GM19035 (cell line): Measurements from ENCODE around the gene PHF11.

Experiments used
- ATAC-seq: cut with Tn5 transposase; IDR thresholded peaks from one replicate; pipeline ENCODE4 v1.9.1; 2021; ENCODE audit not compliant: unreplicated experiment

The PHF11 gene

DNA sequence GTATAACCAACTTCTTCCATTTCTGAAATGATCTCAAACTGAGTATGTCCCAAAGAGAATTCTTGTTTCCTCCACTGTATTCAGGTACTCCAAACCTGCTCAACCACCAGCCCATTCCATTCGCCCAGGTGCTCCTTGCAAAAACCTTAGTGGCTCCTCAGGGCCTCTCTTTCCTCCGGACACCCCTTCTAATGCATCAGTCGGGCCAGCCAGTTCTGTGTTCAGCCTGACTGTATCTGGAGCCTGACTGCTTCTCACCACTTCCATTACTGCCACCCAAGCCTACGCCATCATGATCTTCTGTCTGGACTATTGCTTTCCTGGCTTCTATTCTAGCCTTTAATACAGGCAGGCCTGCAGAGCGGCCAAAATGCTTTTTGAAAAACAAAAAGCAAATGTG is 1.5 kb downstream of the PHF11 start:
- ATAC-seq: no peak

DNA sequence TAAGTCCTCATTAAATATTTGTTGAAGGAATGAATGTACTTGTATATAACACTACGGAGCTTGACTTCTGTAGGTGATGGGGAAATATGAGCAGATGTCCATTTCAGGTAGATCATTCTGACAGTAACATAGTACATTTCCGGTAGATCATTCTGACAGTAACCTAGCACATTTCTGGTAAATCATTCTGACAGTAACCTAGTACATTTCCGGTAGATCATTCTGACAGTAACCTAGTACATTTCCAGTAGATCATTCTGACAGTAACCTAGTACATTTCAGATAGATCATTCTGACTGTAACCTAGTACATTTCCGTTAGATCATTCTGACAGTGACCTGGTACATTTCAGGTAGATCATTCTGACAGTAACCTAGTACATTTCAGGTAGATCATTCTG is 2.5 kb downstream of the PHF11 start:
- ATAC-seq: no peak

DNA sequence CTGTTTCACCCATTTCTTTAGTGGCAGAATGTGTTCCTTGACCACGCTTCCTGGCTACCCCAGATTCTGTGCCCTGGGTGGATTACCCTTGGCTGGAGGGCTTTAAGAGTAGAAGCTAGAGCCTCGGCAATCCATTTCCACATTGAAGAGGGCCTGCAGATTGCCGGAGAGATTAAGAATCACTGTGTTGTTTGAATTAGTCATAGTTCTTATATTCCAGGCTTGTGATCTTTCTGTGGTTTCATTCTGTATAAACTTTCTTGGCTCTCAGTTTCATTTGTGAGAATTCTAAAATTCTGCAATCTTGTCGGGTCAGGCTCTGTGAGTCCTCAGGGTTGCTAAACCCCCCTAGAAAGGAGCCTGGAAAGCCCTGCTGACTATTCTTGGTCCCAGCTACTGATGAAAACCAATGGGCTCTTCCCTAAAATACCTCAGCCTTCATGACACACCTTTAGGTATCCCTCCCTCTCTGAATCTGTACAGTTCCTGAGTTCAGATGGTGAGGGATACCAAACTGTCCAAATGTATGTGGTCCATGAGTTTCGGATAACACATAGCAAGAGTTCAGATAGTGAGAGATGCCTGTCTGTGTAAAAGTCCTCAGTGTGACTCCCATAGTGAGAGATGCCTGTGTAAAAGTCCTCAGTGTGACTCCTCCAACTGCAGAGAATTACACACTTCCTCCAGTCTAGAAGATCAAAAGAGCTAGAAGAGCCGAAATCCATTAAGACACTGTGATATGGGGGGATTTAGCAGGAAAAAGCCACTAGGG is 4.3 kb downstream of the PHF11 start:
- ATAC-seq: no peak

DNA sequence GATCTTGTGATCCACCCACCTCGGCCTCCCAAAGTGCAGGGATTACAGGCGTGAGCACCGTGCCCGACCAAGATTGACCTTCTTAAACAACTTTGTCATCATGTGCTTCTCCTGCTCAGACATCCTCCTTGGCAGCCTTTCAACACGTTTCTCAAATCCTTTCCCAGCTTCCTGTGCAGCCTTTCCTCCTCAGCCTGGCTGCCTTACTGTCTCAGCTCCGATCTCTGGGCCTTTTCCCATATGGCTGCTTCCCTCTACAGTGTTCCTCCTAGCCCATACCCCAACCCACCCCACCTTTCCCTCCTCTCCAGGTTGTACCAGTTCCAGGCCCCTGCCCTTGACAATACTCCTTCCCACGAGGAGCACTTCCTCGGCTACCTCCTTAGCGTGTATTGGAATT is 7.2 kb downstream of the PHF11 start:
- ATAC-seq: no peak

DNA sequence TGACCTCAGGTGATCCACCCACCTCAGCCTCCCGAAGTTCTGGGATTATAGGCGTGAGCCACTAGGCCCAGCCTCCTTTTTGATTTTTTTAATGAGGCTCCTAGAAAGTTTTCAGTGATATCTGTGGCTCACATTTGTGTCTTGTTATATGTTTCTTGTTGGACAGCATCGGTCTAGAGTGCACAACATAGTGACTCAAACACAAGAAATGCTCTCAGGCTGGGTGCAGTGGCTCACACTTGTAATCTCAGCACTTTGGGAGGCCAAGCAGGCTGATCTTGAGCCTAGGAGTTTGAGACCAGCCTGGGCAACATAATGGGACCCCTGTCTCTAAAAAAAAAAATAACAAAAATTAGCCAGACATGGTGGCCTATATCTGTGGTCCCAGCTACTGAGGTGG is 8.2 kb downstream of the PHF11 start:
- ATAC-seq: no peak

DNA sequence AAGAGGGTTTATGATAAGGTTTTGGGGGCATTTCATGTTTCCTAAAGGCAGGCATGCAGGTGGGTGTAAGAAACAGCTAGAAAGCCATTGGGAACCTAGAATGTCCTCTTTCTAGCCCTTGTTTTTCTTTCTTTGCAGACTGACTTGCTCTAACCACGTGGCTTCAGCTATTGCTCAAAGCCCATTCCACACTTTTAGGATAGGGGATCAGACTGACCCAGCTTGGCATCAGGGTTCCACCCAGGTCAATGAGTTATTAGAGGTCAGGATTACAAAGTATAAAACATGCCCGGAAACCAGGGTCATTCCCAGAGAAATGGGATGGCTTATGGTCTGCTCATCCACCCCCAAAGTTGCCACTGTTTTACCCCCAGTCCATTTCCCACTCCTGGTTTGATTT is 16.8 kb downstream of the PHF11 start:
- no peak for ATAC-seq

DNA sequence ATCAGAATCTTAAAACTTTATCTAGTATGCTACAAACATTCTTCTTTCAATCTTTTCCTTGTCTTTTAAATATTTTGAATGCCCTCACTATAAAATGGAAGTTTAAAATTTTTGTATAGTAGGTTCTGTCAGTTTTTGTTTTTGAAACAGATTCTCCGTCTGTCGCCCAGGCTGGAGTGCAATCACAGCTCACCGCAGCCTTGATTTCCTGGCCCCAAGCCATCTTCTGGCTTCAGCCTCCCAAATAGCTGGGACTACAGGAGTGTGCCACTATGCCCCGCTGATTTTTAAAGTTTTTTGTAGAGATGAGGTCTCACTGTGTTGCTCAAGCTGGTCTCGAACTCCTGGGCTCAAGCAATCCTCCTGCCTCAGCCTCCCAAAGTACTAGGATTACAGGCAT is 20.7 kb downstream of the PHF11 start:
- no peak for ATAC-seq

DNA sequence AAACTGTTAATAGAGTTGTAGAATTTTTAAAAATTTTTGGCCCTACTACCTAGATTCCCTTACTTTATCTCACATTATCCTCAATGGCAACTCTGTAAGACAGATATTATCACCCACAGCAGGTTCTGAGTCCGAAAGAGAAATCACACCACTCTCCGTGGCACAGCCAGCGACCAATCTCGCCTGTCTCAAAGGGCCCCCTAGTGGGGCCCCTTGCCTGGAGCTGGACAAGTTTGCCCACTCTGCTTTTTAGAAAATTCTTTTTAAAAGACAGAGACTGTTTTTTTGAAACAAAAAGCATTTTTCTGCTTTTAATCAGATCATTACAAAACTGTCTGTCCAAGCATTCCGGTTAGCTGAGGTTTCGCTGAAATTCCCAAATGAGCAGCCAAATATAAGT is 21.7 kb downstream of the PHF11 start:
- ATAC-seq: no peak

DNA sequence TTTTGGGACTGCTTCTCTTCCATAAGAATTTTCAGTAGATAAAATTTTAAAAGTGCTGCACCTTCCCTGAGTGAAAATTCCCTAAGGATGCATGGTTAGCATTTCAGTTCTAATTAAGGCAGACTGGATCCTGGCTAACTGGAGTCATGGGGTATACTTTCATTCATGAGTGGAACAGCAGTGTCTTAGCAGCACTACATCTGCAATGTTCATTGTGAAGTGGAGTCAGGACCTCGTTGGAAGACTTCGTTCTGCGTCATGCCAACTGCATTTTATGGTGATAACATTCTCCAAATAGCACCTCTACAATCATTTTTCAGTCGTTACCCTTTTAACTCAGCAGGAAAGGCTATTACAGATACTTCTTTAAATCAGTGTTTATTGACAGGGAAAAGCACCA is 25.5 kb downstream of the PHF11 start:
- no peak for ATAC-seq

DNA sequence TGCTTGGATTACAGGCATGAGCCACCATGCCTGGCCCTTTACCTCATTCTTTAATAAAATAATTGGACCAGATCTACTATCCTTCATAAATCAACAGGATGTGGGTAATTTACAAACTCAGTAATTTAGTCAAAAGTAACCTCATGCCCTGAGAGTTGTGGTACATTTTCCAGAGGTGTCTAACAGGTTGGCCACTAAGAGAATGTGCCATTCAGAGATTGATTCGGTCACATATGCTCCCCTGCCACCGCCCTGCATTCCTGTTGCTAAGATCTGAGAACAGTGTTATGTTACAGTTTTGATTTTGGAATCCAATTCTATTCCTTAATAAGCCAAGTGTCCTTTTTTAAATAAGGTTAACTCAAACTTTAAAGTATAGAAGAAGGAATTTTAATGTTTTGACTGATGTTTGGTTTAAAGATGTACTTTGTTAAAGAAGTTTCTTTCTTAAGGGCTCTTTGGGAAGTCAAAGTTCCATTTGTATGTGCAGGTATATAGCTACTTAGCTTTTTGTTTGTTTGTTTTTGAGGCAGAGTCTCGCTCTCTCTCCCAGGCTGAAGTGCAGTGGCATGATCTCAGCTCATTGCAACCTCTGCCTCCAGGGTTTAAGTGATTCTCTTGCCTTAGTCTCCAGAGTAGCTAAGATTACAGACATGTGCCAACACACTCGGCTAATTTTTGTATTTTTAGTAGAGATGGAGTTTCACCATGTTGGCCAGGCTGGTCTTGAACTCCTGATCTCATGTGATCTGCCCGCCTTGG is 29.2 kb downstream of the PHF11 start:
- no peak for ATAC-seq

DNA sequence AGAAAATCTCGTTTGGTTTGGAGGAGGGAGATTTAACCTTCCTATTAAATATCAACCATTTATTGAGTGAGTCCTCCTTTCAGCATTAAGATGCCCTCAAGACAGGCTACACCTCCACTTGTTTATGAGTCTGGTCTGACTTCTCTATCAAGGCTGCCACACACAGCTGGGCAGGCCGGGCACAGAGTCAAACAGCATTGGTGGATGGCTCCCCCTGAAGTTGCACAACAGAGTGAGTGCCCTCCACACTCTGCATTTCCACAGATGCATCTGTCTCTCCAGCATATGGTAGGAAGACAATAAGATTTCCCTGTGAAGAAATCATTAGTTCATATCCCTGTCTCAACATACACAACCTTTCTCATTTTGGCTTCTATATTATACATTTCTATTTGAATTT is 31.4 kb downstream of the PHF11 start:
- ATAC-seq: no peak

DNA sequence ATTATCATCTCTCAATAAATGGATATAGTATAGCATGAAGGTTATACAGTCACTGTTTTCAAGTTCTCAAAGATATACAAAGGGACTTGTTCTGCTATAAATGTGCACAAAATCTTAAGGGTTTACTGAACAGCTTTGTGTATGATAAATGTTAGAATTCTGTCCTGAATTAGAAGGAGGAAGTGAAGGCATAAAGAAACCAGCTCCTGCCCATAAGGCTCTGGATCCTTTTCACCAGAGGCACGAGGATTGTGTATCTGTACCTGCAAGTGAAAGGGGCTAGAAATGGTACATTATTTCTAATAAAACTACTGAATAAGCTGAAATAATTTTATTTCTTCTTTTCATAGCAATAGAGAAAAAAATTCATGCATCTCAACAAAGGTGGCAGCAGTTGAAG is 32.4 kb downstream of the PHF11 start:
- ATAC-seq: no peak

DNA sequence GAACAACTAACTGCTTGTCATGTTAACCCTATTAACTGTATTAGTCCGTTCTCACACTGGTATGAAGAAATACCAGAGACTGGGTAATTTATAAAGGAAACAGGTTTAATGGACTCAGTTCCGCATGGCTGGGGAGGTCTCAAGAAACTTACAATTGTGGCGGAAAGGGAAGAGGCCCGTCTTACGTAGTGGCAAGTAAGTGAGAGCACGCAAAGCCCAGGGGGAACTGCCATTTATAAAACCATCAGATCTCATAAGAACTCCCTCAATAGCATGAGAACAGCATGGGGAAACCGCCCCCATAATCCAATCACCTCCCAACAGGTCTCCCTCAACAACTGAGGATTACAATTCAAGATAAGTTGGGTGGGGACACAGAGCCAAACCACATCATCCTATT is 34.7 kb downstream of the PHF11 start:
- ATAC-seq: peak; percentile 62

DNA sequence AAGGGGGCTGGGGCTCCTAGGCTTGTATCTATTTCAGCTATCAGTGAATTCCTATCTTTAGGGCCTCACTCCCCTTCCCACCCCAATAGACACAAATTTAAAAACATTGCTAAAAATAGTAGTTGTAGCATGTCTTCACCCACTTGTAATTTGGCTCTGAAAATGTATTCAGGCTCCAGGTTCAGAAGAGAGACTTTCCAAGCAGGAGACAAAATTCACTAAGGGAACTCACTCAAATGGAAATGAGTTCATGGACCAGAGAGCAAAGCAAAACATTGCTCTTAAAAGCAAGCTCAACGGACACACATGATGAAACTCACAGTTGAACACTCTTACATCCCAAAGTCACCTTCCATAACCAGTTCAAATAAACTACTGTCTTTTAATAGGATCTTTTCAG is 36.8 kb downstream of the PHF11 start:
- ATAC-seq: no peak

DNA sequence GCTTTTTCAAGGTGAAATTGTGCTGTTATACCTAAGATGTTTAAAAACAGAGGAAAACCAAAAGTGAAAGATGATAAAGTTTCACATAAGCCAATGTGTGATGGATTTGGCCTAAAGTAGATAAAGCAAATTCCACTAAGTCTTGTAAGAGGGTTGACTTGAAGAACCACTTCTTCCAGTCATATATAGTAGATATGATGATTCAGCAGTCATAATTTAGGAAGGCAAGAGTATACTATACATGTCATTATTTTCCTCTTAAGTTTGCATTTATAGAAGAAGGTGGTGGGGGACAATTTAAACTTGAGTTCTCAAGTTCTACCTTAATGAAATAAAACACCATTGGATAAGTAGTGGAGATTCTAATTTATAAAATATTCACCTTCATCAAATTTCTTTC is 37.3 kb downstream of the PHF11 start:
- no peak for ATAC-seq

DNA sequence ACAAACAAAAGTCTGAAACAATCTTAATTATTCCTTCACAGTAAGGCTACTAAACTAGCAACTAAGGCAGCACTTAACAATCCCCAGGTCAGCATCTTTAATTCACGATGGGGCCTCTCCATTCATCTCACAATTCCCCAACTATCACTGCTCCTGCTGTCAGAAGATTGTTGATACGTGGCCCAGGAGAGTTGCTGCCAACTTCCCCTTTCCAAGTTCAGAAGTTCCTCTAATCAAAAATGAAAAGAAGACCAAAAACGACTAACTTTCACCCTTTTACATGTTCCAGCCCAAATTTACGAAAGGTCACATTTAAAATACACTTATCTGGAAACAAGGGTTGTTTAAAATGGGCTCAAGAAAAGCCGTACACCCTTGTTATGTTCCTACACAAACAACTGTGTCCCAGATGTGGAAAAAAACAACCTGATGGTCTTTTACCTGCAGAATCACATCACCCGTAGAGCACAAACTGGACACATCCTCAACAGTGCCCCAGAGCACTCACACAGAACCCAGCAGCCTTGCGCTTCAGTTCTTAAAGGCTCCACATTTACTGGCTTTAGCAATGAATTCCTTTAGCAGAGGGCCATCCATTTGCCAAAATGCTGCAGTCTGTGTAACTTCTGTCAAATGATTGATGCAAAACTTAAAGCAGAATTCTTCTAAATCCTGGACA is 38.0 kb downstream of the PHF11 start:
- no peak for ATAC-seq

DNA sequence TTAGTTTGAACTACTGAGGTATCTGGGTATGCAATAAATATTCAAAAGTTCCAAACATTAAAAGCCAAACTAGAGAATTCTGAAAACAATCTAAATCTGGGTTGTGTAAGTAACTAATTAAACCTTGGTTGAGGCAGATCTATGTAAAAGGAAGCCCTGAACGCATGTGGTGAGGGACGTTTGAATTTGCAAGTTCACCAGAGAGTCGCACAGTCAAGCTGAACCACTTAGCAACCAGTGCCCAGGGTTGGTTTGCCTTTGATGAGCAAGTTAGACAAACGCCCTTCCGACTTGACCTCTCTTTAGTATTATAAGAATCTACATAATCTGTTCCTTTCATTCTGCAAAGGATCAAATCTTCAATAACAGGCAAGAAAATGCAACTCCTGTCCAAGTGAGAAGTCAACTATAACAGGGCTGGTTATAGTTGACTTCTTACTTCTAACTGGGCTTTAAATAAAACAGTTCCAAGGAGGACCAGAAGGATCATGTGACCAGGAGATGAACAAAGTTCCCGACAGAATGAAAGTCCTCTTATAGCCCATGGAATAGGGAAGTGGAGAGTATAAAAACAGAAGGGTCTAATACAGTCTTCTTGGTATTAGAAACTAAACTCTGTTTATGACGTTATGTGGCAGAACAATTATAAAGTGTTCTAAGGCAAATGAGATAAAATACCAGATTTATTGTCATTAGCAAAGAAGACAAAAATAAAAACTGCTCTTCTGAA is 40.6 kb downstream of the PHF11 start:
- ATAC-seq: no peak

DNA sequence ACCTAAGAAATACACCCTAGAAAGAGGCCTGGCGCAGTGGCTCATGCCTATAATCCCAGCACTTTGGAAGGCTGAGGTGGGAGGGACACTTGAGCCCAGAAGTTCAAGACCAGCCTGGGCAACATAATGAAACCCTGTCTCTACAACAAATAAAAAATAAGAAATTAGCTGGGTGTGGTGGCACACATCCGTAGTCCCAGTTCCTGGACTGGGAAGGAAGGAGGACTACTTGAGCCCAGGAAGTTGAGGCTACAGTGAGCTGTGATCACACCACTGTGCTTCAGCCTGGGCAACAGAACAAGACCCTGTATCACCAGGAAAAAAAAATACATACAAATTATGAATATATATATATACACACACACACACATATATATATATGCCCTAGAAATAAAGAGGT is 42.7 kb downstream of the PHF11 start:
- no peak for ATAC-seq

DNA sequence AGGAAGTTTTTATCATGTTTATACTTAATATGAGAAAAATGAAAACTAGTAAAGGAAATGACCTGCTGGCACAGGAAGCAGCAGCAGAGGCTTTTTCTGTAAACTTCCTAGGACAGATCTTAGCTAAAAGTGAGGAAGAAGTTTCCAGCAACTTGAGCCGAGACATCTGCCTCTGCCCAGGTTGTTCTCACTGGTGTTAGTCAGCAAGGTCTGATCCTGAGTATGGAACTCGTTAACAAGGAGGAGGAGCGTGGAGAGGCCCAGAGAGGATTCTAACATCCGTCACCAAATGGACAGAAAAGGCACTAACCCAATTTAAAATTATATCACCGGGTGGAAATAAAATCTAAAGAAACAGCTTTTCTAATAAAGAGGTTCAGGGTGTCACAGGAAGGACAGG is 43.6 kb downstream of the PHF11 start:
- ATAC-seq: no peak

DNA sequence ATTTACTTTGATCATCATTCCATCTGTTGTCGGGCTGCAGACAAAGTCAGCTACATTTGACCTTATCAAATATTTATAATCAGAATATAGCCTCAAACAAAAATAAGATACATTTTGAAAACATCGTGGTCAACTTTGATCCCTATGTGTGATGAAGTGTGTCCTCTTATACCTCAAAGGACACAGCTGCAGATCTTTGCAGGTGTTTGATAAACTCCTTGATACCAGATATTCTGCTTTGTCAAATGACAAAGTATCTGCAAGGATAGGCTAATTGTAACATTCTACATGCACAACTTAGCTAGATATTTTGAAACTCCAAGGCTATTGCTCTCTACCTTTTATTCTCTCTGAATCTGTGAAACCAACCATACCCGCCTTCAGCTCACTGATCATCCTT is 44.0 kb downstream of the PHF11 start:
- ATAC-seq: no peak

DNA sequence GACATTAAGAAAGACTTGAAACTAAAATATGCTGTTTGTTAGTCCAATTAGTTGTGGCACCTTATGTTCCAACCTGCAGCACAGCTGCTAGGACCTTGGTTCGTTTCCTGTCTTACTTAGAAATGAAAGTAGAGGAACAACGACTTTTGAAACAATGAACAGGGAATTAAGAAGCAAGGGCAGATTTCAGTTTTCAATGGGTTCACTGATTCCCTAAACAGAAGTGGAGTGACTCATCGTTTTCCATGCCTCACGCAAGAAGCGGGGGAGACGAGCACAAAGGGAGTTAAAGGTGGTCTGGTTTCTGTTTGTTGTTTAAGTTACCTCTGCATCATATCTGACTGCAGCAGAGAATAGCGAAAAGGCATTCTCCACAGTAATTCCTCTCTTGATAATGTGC is 44.8 kb downstream of the PHF11 start:
- ATAC-seq: no peak

DNA sequence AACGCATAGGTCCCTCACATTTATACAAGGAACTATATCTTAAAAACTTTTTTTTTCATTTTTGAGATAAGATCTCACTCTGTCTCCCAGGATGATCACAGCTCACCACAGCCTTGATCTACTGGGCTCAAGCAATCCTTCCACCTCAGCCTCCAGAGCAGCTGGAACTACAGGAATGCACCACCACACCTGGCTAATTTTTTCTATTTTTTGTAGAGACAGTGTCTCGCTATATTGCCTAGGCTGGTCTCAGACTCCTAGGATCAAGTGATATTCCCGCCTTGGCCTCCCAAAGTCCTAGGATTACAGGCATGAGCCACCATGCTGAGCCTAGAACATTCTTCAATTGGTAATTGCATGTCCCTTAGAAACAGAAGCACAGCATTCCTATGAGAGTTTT is 47.9 kb downstream of the PHF11 start:
- no peak for ATAC-seq
